Activated CD4-positive, alpha-beta T cell treated with anti-CD3 and anti-CD28 coated beads, Interleukin-2, Interleukin-6, amounts not matched to agents 100 ng/mL and 50 ng/mL, durations not matched to agents 16 hours and 8 hours (primary cell): Measurements from ENCODE around the gene C1QTNF9B.
A peak's percentile ranks its signal among the peaks of the same experiment; 100 is the strongest.
"Not testable (repeated sequence)": the region's sequence is repeated elsewhere in the genome, so short reads cannot be mapped to it uniquely, and the experiment has no call there.

ENCODE experiments used
- DNase-seq: peaks from one replicate; pipeline ENCODE4 v3.0.0-alpha.2; 2020

The C1QTNF9B gene

DNA sequence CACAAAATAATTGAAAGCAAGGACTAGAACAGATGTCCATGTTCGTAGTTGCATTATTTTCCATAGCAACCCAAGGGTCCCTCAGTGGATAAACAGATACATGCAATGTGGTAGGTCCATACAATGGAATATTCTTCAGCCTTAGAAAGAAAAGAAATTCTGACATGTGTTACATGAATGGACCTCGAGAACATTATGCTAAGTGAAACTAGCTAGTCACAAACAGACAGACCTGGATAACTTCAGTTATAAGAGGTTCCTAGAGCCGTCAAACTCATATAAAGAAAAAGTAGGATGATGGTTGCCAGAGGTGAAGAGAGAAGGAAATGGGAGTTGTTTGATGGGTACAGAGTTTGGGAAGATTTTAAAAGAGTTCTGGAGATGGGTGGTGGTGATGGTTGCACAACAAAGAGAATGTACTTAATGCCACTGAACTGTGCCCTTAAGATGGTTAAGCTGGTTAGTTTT lies at the start of gene C1QTNF9B:
C1QTNF9B (minus strand) TSS at position 51 of the 468 bp plus-strand sequence.
- not testable (repeated sequence) for DNase-seq

DNA sequence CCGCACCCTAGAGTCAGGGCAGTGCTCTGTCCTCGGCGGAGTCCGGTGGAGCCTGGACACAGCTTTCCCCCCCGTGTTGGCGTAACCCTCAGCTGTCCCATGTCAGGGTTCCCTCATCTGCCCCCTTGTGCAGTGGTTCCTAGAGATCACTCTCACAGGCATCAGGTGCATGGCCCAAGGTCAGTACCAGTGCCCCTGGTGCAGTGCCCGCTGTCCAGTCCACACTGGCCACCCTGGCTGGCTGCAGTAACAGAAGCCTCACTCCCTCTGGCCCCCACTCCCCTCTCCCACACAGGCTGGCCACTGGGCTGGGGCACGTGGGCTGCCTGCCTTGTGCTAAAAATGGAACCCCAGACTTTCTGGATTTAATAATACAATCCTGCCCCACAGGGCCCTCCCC lies 49.6 kb upstream of the C1QTNF9B start:
- DNase-seq: no peak

DNA sequence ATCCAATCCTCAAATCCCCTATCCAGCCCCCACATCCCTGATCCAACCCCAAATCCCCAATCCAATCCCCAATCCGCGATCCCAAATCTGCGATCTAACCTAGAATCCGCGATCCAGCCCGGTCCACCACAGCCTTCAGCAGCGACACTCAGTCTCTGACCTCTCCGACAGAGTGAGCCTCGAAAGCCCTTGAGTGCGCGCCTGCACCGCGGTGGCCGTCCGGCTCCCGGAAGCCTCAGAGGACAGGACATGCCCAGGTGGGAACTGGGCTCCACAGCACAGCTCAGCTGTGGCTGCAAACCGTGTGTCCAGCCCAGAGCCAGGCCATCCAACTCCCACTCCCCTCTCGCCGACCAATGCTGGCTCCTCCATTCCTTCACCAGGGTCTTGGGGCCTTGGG lies 48.8 kb upstream of the C1QTNF9B start:
- DNase-seq: no peak

DNA sequence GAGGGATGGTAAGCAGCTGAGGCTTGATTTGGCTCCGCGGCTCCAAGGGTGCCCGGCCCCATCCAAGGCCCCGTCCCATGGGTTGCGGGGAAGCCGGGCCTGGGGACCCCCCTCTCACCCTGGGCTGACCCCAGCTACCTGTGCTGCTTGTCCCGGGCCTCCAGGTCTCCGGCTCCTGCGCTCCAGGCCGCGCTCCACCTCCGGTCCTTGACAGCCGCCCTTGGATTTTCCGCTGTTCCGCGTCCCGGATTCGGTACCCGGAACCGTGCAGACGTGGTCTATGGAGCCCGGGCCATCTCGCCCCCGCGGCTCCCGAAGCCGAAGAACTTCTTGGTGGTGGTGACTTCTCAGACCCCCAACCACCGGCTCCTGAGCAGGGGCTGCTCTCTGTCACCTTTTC lies 48.3 kb upstream of the C1QTNF9B start:
- no peak for DNase-seq

DNA sequence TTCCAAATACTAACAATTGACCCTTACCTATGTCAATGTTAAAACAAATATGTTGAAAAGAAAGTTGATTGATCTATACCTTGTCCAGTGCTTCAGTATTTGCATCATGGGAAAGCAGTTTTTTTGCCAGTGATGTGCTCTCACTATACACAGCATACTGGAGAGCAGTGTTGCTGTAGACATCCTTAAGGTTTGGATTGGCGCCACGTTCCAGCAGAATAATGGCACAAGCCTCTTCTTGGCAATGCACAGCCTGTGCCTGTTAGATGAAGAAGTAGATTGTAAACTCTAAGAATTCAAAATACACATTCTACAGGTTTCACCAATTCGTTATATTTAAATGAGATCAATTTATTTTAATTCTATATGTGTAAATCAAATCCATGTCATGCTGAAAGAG lies 43.9 kb upstream of the C1QTNF9B start:
- no peak for DNase-seq

DNA sequence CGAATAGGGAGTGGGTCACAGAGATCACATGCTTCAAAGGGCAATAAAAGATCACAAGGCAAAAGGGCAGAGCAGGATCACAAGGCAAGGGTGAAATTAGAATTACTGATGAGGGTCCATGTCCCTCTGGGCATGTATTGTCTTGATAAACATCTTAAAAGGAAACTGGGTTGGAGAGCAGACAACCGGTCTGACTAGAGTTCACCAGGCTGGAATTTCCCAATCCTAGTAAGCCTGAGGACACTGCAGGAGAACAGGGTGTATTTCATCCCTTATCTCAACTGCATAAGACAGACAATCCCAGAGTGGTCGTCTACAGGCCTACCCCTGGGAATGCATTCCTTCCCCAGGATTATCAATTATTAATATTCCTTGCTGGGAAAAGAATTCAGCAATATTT lies 42.4 kb upstream of the C1QTNF9B start:
- not testable (repeated sequence) for DNase-seq

DNA sequence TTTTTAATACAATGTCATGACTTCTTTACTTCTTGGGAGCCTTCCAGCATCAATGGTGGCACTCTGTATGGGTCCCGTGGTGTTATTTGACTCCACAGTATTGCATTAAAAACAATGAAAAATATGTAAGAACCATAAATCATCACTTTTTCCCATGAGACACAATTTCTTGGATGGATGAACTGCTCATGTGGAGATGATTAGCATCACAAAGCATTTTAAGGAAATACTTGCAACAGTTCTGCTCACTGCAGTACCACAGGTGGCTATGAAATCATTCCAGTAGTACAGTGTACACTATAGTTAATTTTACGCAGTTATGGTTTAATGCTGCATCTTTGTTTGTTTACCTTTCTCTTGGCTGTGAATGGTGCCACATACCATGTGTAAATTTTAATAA lies 37.2 kb upstream of the C1QTNF9B start:
- no peak for DNase-seq

DNA sequence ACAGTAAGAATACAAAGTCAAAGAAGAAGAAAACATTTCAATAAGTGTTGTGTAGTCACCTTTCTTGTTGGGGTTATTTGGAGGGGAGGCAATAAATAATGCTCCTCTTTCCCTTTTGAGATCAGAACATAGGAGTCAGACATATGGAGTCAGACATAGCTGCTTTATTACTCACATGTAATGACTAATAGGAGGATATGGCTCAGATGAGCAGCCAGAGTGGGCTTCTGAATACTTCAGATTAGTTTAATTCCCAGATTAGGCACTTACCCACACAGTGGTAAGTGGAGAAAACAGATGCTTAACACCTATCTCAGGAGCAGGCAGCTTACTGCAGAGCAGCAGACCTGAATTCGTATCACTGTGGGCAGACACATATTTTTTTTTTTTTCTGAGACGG lies 31.7 kb upstream of the C1QTNF9B start:
- DNase-seq: no peak

DNA sequence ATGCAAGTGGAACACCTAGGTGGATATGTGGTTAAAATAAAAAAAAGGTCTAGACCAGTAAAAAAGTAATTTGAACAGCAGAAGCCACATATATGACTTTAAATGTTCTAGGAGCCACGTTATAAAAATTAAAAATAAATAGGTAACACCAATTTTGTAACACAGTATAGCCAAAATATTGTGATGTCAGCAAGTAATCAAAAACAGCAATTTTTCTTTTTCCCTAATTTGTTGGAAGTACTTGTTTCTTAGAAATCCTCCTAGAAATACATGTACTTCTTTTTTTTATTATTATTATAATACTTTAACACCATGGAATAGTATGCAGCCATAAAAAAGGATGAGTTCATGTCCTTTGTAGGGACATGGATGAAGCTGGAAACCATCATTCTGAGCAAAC lies 25.7 kb upstream of the C1QTNF9B start:
- no peak for DNase-seq

DNA sequence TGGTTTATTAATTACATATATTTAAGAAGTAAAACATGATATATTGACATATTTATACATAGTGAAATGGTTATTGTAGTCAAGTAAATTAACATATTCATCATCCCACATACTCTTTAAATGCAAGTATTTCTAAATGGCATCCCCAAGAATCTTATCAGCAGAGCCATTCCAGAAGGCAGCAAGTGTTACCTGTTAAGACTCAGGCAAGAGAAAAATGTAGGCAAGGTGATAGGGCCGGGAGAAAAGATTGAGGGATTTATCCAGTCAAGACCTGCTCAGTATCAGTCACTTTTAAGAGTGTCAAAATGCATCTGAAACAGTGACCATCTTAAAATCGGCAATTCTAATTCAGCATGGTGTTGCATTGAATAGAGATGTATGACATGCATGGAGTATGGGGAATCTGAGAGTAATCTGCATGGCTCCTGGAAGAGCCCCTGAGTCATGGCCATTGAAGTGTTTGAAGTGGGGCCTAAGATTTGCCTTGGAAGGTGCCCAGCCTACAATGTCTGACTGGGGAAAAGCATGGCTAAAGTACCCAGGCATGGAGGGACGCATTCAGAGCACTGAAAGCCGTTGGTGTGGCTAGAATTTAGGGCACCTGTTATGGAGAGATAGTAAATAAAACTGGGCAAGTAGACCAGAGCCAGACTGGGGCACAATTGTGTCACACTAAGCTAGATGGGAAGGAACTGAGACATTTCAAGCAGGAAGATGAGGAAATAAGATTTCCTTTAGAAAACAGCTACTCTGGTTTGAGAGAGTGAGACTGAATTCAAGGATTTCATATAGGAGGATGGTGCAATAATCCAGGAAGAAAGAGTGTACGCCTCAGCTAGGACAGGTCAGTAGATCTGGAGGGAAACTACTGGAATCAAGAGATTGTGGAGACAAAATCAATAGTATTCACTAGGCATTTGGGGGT lies 25.0 kb upstream of the C1QTNF9B start:
- DNase-seq: no peak

DNA sequence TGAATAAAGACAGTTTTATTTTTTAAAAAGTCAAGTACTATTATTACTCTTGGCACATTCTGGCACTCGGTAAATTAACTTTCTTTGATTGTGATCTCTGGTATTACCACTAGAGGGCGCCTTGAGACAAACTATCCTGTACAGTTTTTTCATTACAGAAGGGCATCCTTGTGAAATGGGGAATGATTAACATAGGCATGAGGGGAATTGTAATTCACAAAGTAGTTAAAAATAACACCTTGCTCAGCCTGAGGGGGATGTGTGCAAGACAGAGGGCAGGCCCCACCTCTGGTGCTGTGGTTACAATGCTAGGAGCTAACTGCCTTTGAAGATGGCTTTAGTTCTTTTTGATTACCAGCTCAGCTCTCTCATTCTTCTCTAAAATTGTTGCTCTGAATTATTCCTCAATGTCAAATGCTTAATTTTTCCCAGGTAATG lies 24.2 kb upstream of the C1QTNF9B start:
- DNase-seq: peak; percentile 64

DNA sequence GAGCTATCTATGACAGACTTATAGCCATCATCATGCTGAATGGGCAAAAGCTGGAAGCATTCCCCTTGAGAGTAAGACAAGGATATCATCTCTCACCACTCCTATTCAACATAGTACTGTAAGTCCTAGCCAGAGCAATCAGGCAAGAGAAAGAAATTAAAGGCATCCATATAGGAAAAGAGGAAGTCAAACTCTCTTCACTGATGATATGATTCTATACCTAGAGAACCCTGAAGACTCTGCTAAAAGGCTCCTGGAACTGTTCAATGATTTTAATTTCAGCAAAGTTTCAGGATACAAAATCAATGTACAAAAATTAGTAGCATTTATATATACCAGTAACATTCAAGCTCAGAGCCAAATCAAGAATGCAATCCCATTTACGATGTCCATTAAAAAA lies 21.7 kb upstream of the C1QTNF9B start:
- DNase-seq: no peak

DNA sequence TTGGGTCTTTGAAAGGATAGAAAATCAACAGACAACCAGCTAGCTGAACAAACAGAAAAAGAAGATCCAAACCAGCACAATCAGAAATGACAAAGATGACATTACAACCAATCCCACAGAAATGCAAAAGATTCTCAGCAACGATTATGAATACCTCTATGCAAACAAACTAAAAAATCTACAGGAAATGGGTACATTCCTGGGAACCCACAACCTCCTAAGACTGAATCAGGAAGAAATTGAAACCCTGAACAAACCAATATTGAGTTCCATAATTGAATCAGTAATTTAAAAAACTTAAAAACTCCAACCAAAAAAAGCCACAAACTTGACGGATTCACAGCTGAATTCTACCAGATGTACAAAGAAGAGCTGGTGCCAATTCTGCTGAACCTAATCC lies 20.9 kb upstream of the C1QTNF9B start:
- no peak for DNase-seq

DNA sequence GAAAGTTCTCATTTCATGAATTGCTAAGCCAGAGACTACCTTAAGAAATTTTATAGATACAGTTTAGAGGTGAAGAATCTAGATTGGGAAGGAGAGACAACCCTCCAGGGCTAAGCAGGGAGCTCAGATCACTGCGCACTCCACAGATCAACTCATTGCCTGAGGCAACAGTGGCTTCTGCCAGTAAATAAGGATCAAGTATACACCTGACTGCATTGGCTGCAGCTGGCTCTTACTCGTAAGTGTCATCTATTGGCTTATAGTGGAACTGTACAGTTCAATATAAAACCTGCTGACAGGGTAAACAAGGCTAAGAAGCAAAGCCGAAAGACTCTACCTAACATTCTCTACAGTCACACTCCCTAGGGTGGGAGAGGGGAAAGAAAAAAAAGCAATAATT lies 18.0 kb upstream of the C1QTNF9B start:
- no peak for DNase-seq

DNA sequence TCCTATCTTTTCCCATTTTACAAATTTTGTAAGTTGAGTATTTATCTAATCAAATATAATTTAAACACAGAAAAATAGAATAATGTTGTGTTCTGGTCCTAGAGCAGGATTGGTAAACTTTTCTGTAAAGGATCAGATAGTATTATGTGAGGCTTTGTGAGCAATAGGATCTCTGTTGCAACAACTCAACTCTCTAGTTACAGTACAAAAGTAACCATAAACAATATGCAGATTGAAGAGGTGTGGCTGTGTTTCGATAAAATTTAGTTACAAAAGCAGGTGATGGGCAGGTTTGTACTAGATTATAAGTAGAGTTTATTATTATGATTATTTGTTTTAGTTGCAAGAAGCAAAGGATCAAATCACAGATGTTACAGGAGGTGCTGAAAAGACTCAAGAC lies 15.2 kb upstream of the C1QTNF9B start:
- DNase-seq: no peak

DNA sequence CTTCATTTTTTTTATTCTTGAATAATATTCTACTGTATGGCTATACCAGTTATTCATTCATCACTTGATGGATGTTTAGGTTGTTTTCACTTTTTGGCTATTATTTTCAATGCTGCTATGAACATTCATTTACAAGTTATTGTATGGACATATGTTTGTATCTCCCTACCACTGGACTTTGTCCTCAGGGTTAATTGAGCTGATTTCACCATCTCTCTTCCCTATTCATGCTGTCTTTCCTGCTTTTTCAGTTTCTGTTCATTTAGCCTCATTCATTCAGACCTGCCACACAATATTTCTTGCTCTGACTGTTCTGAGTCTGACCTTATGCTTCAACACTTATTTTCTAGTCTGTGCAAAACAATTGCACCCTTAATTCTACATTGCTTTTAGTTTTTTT lies 12.3 kb upstream of the C1QTNF9B start:
- DNase-seq: no peak

DNA sequence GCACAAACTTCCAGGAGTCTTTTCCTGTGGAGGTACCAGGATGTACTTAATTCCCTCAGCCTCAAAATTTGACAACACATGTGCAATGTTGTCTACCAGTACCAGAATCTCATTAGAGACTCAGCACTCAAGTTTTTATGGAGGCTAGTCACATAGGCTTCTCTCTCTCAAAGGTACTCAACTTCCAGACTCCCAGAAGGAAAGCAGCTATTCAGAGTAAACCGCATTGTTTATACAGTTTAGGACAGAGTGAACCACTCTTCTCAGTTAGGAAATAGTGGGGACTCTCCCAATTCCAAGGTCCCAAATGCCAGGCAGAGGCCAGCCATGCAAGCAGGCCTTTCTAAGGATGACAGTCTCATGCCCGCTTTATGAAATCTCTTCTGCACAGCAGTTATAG lies 8.5 kb upstream of the C1QTNF9B start:
- no peak for DNase-seq

DNA sequence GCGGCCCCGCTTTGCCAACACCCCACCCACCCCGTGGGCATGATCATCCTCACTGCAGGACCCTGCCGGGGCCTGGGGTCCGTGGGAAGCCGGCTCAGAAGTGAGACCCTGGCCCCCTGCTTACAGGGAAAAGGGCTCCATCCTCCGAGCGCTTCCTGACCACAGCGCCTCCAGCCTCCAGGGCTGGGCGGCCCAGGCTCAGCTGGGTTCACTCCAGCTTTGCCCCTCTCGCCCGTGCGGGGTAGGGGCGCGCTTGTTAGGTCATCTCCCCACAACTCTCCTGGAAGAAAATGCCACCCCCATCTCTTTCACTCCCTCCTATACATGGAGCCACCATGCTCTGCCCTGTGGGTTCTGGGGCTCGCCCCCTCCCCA lies 6.6 kb upstream of the C1QTNF9B start:
- DNase-seq: no peak

DNA sequence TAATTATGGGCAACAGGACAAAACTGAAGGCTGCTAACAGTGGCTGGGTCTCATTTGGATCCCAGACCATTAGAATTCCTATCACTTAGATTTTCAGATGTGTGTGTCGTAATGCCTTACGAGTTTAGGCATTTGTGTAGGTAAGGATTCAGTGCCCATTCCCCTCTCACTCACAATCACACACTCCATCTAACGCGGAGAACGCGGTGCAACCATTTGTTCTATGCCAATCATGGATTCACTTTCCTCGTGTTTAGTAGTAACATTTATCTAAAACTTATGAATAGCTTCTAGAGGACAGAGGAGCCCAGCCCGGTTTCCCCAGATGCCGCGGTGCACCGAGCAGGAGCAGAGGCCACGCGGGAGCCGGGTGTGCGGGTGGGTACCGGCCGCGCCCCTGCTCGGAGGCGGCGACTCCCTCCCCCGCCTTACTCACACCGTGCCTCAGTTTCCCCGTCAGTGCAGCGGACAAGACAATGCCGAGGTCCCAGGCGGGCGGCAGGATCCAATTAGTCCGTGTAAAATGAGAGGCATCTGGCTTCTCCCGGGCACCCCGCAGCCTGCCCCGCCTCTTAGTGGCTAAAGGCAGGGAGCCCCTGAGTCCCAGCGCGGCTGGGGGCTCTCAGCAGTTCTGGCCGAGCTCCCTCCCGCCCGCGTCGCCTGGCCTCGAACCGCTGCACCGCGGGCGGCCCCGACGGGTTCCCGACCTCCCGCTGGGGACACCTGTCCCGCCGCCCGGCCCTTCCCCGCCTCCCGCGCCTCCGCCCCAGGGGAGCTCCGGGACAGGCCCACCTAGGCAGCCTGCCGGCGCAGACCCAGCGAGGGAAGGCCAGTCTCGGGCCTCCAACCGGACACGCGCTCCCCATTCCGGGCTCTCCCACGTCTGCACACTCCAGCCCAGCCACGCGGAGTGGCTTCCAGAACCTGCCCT lies 5.9 kb upstream of the C1QTNF9B start:
- no peak for DNase-seq

DNA sequence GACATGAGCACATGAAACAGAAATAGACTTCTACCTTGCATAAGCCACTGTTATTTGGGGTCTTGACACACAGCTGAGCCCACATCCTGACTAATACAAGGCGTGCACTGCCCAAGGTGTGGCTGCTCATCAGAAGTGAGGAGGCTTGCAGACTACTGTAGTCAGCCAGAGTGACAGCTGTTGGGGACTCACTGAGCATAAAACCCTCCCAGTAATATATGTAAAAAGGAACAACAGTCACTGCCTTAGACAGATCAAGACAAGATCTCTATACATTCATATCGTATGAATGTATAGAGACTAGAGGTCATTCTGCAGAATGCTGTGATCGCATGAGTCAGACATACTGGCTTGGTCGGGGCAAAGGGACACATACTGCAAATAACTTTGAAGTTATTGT lies 4.1 kb upstream of the C1QTNF9B start:
- DNase-seq: no peak

DNA sequence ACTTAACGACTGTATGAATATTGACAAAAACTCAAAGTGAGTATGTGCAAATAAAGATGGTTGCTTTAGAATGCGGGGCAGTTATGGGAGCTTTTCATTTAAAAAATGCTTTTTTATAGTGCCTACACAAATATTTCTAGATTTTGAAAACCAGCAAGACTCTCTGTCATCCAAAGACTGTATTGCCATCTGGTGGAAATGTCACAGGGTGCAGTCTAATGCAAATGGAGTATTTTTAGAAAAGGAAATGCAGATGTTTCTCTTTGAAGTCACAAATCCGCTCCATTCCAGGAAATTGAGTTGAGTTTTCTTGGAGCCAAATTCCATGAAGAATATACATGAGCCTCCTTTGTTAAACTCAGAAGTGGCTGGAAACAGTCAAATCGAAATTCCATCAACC lies 2.3 kb upstream of the C1QTNF9B start:
- peak; percentile 50 for DNase-seq

DNA sequence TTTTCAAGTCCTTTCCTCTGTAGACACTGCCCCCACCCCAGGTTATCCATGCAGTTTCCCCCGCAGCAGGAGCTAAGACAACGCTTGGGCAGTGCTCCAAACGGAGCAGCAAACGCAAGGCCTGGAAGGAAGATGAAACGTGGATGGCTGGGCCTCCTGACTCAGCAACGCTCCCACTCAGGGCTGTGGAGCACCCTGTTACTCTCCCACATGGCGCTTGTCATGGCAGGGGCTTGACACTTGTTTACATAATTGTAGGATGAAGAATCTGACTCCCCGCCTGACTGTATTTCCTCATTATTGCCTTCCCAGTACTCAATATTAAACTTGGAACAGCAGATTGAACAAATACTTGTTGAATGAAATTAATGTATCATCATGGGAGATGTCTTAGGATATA lies 799 bp upstream of the C1QTNF9B start:
- no peak for DNase-seq

DNA sequence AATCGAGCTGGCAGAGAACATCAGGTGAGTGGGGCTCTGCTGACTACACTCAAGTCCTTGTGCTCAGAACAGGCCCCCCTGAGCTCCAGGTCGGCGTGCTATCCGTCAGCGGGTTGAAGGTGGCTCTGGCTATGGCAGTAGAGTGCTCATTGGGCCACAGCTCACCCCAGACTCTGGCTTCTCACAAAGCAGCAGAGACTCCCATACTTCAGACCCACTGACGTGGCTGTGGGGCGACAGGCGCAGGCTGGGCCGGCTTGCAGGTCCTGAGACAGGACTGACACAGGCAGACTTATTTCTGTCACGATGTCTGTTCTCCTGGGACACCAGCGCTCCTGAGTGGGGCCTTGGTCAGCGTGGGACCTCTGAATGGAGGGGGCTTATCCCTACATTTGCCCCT lies 2.6 kb downstream of the C1QTNF9B start:
- not testable (repeated sequence) for DNase-seq

DNA sequence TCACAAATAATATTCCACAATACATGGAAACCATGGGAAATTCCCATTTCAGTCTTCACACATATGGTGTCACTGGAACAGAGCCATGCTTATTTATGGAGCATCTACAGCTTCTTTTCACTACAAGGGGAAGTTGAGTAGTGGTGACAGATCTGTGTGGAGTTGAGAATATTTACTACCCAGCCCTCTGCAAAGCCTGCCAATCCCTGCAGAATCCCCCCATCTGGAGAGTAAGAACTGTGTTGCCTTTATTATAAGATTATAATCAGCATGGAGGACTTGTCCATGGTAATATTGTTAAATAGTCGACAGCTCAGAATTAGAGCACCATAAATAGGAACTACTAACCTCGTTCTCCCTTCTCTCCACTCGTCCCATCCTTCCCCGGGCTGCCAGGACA lies 3.5 kb downstream of the C1QTNF9B start:
- not testable (repeated sequence) for DNase-seq
